Ovary (tissue), 3 donors: ENCODE measurements around the gene HAPSTR1.

Source experiments
- EP300 ChIP-seq: sonication (generic); formaldehyde crosslinking; IDR thresholded peaks from one replicate; pipeline ENCODE4 v1.6.1; 2017; ENCODE audit warnings: antibody characterized with exemption
- POLR2A ChIP-seq: fragments of 450-650 bp; IDR thresholded peaks from one replicate; pipeline ENCODE4 v1.6.1; 2017; ENCODE audit warnings: antibody characterized with exemption, mild to moderate bottlenecking, moderate library complexity
- TF ChIP-seq, protein P1 (sequence below), 3 donors: fragments of 450-650 bp in 2 of 3; fragments of 200-600 bp in 1 of 3; IDR thresholded peaks; one replicate each; pipeline versions ENCODE4 v1.5.1 to v1.8.0; 2016 to 2022; ENCODE audit warnings: antibody characterized with exemption in 3 of 3, mild to moderate bottlenecking in 1 of 3
- donor health status: DM: no; HTN: no; CAD: no.

- TF ChIP-seq, protein P1, sequence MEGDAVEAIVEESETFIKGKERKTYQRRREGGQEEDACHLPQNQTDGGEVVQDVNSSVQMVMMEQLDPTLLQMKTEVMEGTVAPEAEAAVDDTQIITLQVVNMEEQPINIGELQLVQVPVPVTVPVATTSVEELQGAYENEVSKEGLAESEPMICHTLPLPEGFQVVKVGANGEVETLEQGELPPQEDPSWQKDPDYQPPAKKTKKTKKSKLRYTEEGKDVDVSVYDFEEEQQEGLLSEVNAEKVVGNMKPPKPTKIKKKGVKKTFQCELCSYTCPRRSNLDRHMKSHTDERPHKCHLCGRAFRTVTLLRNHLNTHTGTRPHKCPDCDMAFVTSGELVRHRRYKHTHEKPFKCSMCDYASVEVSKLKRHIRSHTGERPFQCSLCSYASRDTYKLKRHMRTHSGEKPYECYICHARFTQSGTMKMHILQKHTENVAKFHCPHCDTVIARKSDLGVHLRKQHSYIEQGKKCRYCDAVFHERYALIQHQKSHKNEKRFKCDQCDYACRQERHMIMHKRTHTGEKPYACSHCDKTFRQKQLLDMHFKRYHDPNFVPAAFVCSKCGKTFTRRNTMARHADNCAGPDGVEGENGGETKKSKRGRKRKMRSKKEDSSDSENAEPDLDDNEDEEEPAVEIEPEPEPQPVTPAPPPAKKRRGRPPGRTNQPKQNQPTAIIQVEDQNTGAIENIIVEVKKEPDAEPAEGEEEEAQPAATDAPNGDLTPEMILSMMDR (IDR thresholded peaks at IDR 0.05): no peak
- no peak for TF ChIP-seq EP300
- TF ChIP-seq POLR2A: no peak
These were observed 35.2 kb downstream of the HAPSTR1 start for GRCh38 chr16:9126609-9127008.
